Caco-2 (cell line): ENCODE results near the gene XKR7. TPM values are rescaled to one million over a fixed set of nuclear protein-coding genes. Genes with fewer than 3 reads are reported as not detected.

Source experiments
- BruUV-seq: library from RNA; stranded (reverse); fragments of 400-500 nt; replicated peaks from 2 replicates; lab custom pipeline; 2021; lab: Mats Ljungman, UMichigan
- CTCF ChIA-PET: fragments of 300-600 bp; sonication (Branson Sonifier 250); formaldehyde crosslinking; loops from one replicate; lab custom pipeline; 2022; ENCODE audit warnings: antibody characterized with exemption; lab: Charles Lee
- POLR2A ChIA-PET: fragments of 300-600 bp; sonication (Branson Sonifier 250); formaldehyde crosslinking; loops from one replicate; lab custom pipeline; 2022; ENCODE audit warnings: antibody characterized with exemption; lab: Charles Lee
- DNase-seq, 2 experiments: peaks; one replicate each; pipeline versions ENCODE4 v3.0.0 to v3.0.0-alpha.2; 2020 to 2022
- H3K27me3 ChIP-seq: replicated peaks from 2 replicates; pipeline ENCODE4 v1.6.0; 2011; ENCODE audit warnings: low read length; ENCODE audit not compliant: control insufficient read depth, insufficient read depth
- H3K36me3 ChIP-seq: 2 replicates; pipeline ENCODE4 v1.5.1; 2011; ENCODE audit warnings: low read length; ENCODE audit not compliant: control insufficient read depth, insufficient read depth
- H3K4me1 ChIP-seq: fragments of 250-450 bp; sonication (Bioruptor Pico); 2 replicates; pipeline ENCODE4 v1.5.1; 2020; ENCODE audit warnings: mild to moderate bottlenecking
- H3K4me3 ChIP-seq: 2 replicates; pipeline ENCODE4 v1.5.1; 2011; ENCODE audit warnings: low read depth, mild to moderate bottlenecking, control low read depth, low read length
- H3K9me3 ChIP-seq: fragments of 250-450 bp; sonication (Bioruptor Pico); 2 replicates; pipeline ENCODE4 v1.5.1; 2020; ENCODE audit warnings: mild to moderate bottlenecking, moderate library complexity
- H3K27ac Mint-ChIP-seq: one replicate; pipeline ENCODE4 v1.8.0; 2022; ENCODE audit warnings: mixed read lengths; ENCODE audit not compliant: unreplicated experiment
- H3K27me3 Mint-ChIP-seq: one replicate; pipeline ENCODE4 v1.8.0; 2022; ENCODE audit warnings: mixed read lengths; ENCODE audit not compliant: insufficient read depth, unreplicated experiment
- H3K36me3 Mint-ChIP-seq: one replicate; pipeline ENCODE4 v1.8.0; 2022; ENCODE audit warnings: mild to moderate bottlenecking, mixed read lengths; ENCODE audit not compliant: insufficient read depth, unreplicated experiment
- H3K4me1 Mint-ChIP-seq: one replicate; pipeline ENCODE4 v1.8.0; 2022; ENCODE audit warnings: low read depth, mixed read lengths; ENCODE audit not compliant: unreplicated experiment
- H3K4me3 Mint-ChIP-seq: one replicate; pipeline ENCODE4 v1.8.0; 2022; ENCODE audit warnings: mild to moderate bottlenecking, moderate library complexity, mixed read lengths; ENCODE audit not compliant: unreplicated experiment
- H3K9me3 Mint-ChIP-seq: one replicate; pipeline ENCODE4 v1.8.0; 2022; ENCODE audit warnings: mixed read lengths; ENCODE audit not compliant: unreplicated experiment
- CTCF ChIP-seq, 2 experiments: fragments of 200-600 bp in 1 of 2; IDR thresholded peaks; 1 replicate in 1 of 2; 2 replicates in 1 of 2; pipeline versions ENCODE4 v1.5.1 to v1.8.0; 2011 to 2022; ENCODE audit warnings: antibody characterized with exemption in 1 of 2, control low read depth in 1 of 2, inconsistent platforms in 1 of 2, low read depth in 1 of 2, low read length in 1 of 2, mild to moderate bottlenecking in 1 of 2, moderate library complexity in 1 of 2; ENCODE audit not compliant: insufficient read depth in 1 of 2, severe bottlenecking in 1 of 2, unreplicated experiment in 1 of 2
- intact Hi-C: fragments of 100-400 bp; cut with micrococcal nuclease; formaldehyde crosslinking; loops from one replicate; pipeline ENCODE4 v1.10.0; 2022; ENCODE audit not compliant: unreplicated experiment
- total RNA-seq: library from RNA; stranded (reverse); gene quantifications from 2 replicates; pipeline ENCODE4 v1.2.3, GENCODE V29; 2022

The XKR7 gene
- total RNA-seq, 1 experiment from 2014 or later = not detected

GRCh38 chr20:31989030-31989645 lies 21.2 kb downstream of the XKR7 start:
- Mint-ChIP-seq H3K27me3 (peaks cover 25% of the 10 kb centered on the region), H3K9me3 (no peaks in the 10 kb centered on the region), H3K4me1 (no peaks in the 10 kb centered on the region), H3K4me3 (no peak overlapping the region), H3K27ac (no peak overlapping the region), H3K36me3 (no peaks in the 10 kb centered on the region)
- POLR2A ChIA-PET = no interaction called here
- intact Hi-C loops = no loop called here
- no peak for DNase-seq
- Histone ChIP-seq H3K4me3 (no peak overlapping the region), H3K4me1 (no peaks in the 10 kb centered on the region), H3K36me3 (no peaks in the 10 kb centered on the region), H3K9me3 (no peaks in the 10 kb centered on the region), H3K27me3 (peaks cover 11% of the 10 kb centered on the region)
- TF ChIP-seq CTCF (IDR thresholded peaks at IDR 0.05; ENCODE audit: insufficient read depth in 1 of 2, low read depth in 1 of 2, low read length in 1 of 2, severe bottlenecking in 1 of 2, unreplicated experiment in 1 of 2) = no peak
- CTCF ChIA-PET = interaction anchor here (1.1 kb wide), 1 partner anchor 40 kb away, joined by 3 read pairs; no protein-coding TSS in a partner anchor
- no TSS peak for BruUV-seq

GRCh38 chr20:31990641-31991338 lies 22.8 kb downstream of the XKR7 start:
- no peaks in the 10 kb centered on the region for H3K4me1 Mint-ChIP-seq
- intact Hi-C loops = no loop called here
- H3K4me3 Mint-ChIP-seq = no peak overlapping the region
- H3K27me3 Mint-ChIP-seq = peaks cover 29% of the 10 kb centered on the region
- no peaks in the 10 kb centered on the region for H3K4me1 ChIP-seq
- no peak for DNase-seq
- no peak overlapping the region for H3K27ac Mint-ChIP-seq
- POLR2A ChIA-PET = no interaction called here
- no peaks in the 10 kb centered on the region for H3K9me3 Mint-ChIP-seq
- no peaks in the 10 kb centered on the region for H3K36me3 ChIP-seq
- no peaks in the 10 kb centered on the region for H3K36me3 Mint-ChIP-seq
- H3K9me3 ChIP-seq = no peaks in the 10 kb centered on the region
- CTCF ChIA-PET = no interaction called here
- no TSS peak for BruUV-seq
- H3K27me3 ChIP-seq = peaks cover 18% of the 10 kb centered on the region
- TF ChIP-seq CTCF (IDR thresholded peaks at IDR 0.05; ENCODE audit: insufficient read depth in 1 of 2, low read depth in 1 of 2, low read length in 1 of 2, severe bottlenecking in 1 of 2, unreplicated experiment in 1 of 2) = no peak
- H3K4me3 ChIP-seq = no peak overlapping the region

GRCh38 chr20:31991339-31991705 lies 23.4 kb downstream of the XKR7 start:
- no peaks in the 10 kb centered on the region for H3K36me3 Mint-ChIP-seq
- H3K9me3 Mint-ChIP-seq = no peaks in the 10 kb centered on the region
- CTCF ChIA-PET = interaction anchor here (0.6 kb wide), 1 partner anchor 45 kb away, joined by 5 read pairs; no protein-coding TSS in a partner anchor
- DNase-seq = no peak
- no peak overlapping the region for H3K4me3 Mint-ChIP-seq
- intact Hi-C loops = no loop called here
- no peaks in the 10 kb centered on the region for H3K36me3 ChIP-seq
- H3K27ac Mint-ChIP-seq = no peak overlapping the region
- H3K4me1 ChIP-seq = no peaks in the 10 kb centered on the region
- TF ChIP-seq CTCF (IDR thresholded peaks at IDR 0.05; ENCODE audit: insufficient read depth in 1 of 2, low read depth in 1 of 2, low read length in 1 of 2, severe bottlenecking in 1 of 2, unreplicated experiment in 1 of 2) = no peak
- BruUV-seq = no TSS peak
- POLR2A ChIA-PET = no interaction called here
- H3K27me3 Mint-ChIP-seq = peaks cover 34% of the 10 kb centered on the region
- no peaks in the 10 kb centered on the region for H3K4me1 Mint-ChIP-seq
- no peaks in the 10 kb centered on the region for H3K9me3 ChIP-seq
- H3K4me3 ChIP-seq = no peak overlapping the region
- peaks cover 19% of the 10 kb centered on the region for H3K27me3 ChIP-seq
